Stomach smooth muscle (tissue), 2 donors: ENCODE measurements around the gene TJP1.
"Not testable (repeated sequence)": the region's sequence is repeated elsewhere in the genome, so short reads cannot be mapped to it uniquely, and the experiment has no call there.

Experiments
- H3K27ac ChIP-seq: one replicate; pipeline ENCODE4 v1.7.0; 2013; ENCODE audit warnings: mild to moderate bottlenecking, low read length, inconsistent platforms
- H3K27me3 ChIP-seq, 2 donors: one replicate each; pipeline ENCODE4 v1.7.0; 2013; ENCODE audit warnings: low read length in 2 of 2; ENCODE audit not compliant: insufficient read depth in 2 of 2, control insufficient read depth in 1 of 2
- H3K36me3 ChIP-seq, 2 donors: one replicate each; pipeline ENCODE4 v1.7.0; 2013; ENCODE audit warnings: low read length in 2 of 2; ENCODE audit not compliant: control insufficient read depth in 2 of 2, insufficient read depth in 2 of 2
- H3K4me1 ChIP-seq: one replicate; pipeline ENCODE4 v1.7.0; 2013; ENCODE audit warnings: low read length; ENCODE audit not compliant: control insufficient read depth, insufficient read depth
- H3K4me3 ChIP-seq, 2 donors: one replicate each; pipeline ENCODE4 v1.7.0; 2013; ENCODE audit warnings: low read length in 2 of 2
- H3K9ac ChIP-seq, 2 donors: one replicate each; pipeline ENCODE4 v1.7.0; 2013; ENCODE audit warnings: low read length in 2 of 2, mild to moderate bottlenecking in 1 of 2
- H3K9me3 ChIP-seq, 2 donors: one replicate each; pipeline ENCODE4 v1.7.0; 2013; ENCODE audit warnings: low read length in 2 of 2; ENCODE audit not compliant: control insufficient read depth in 2 of 2
- donor health status: healthy.
- donor health status: Pancreatic carcinoma.

The TJP1 gene

DNA sequence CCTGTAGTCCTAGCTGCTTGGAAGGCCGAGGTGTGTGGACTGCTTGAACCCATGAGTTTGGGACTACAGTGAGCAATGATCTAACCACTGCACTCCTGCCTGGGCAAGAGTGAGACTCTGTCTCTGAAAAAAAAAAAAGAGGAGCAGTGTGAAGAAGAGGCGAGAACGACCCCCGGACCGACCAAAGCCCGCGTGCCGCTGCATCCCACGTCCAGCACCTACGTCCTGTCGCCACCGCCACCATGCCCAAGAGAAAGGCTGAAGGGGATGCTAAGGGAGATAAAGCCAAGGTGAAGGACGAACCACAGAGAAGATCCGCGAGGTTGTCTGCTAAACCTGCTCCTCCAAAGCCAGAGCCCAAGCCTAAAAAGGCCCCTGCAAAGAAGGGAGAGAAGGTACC, 91.8 kb downstream of the TJP1 start:
- H3K36me3 ChIP-seq: peaks cover 31% of the 10 kb centered on the region in 2 donors
- H3K27ac ChIP-seq, H3K4me1 ChIP-seq, H3K9ac ChIP-seq, H3K27me3 ChIP-seq, H3K9me3 ChIP-seq, H3K4me3 ChIP-seq: not testable (repeated sequence)

DNA sequence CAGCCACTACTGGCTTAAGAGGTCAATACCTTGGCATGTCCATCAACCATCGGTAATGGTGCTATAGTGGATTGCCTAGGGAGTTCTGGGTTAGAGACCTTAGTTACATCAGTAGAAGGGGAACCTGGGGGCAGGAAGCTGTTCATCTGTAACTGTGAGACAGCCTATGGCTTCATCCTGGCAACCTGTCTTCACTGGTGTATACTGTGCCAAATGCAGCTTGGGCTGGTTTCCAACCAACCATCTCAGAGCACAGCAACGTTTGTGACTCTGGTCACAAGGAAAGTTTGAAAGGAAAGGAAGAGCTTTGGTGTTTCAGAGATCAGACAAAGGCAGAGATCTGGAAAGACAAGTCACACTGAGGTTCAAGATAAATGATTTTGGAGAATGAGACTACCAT, 93.8 kb downstream of the TJP1 start:
- no peak overlapping the region for H3K4me3 ChIP-seq
- no peak overlapping the region for H3K27ac ChIP-seq
- no peaks in the 10 kb centered on the region for H3K4me1 ChIP-seq
- no peaks in the 10 kb centered on the region for H3K9me3 ChIP-seq
- H3K9ac ChIP-seq: no peak overlapping the region
- H3K36me3 ChIP-seq: peaks cover 32 to 36% of the 10 kb centered on the region in 2 donors
- H3K27me3 ChIP-seq: no peaks in the 10 kb centered on the region

DNA sequence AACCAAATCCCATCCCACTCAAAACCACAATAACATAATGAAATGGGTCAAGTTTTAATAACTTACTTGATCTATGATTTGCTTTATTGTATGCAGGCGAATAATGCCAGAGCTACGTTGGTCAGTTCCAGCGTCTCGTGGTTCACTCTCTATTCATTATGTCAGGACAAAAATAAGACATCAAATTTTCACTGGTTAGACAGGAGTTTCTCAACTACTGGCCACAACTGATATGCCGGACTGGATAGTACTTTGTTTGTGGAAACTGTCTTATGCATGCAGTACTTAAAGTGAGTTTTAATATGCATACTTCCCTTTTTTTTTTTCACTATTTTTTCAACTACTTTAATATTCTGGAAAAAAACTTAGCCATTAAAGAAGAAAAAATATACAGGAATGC, 94.4 kb downstream of the TJP1 start:
- H3K4me1 ChIP-seq: no peaks in the 10 kb centered on the region
- no peak overlapping the region for H3K9ac ChIP-seq
- peaks cover 27 to 38% of the 10 kb centered on the region in 2 donors for H3K36me3 ChIP-seq
- H3K27ac ChIP-seq: no peak overlapping the region
- H3K27me3 ChIP-seq: no peaks in the 10 kb centered on the region
- H3K9me3 ChIP-seq: no peaks in the 10 kb centered on the region
- no peak overlapping the region for H3K4me3 ChIP-seq

DNA sequence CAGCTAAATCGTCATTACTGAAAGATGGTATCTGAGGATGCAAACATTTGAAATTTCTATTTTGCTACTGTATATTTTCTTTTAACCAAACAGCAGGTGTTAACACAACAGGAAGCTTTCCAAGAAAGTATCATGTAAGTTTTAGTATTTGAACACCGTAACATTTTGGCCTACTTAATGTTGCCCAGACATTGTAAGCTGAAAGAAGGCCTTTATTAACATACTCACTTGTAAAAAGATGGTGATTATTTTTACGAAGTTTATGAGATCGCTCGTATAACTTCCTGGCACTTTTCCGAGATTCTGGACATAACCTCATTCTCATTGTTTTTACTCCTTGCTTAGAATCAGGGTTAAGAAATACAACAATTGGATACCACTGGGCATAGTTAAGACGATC, 95.7 kb downstream of the TJP1 start:
- Histone ChIP-seq H3K27me3 (no peaks in the 10 kb centered on the region), H3K9me3 (no peaks in the 10 kb centered on the region), H3K36me3 (peaks cover 24 to 38% of the 10 kb centered on the region in 2 donors), H3K4me3 (no peak overlapping the region), H3K9ac (no peak overlapping the region), H3K27ac (no peak overlapping the region), H3K4me1 (no peaks in the 10 kb centered on the region)

DNA sequence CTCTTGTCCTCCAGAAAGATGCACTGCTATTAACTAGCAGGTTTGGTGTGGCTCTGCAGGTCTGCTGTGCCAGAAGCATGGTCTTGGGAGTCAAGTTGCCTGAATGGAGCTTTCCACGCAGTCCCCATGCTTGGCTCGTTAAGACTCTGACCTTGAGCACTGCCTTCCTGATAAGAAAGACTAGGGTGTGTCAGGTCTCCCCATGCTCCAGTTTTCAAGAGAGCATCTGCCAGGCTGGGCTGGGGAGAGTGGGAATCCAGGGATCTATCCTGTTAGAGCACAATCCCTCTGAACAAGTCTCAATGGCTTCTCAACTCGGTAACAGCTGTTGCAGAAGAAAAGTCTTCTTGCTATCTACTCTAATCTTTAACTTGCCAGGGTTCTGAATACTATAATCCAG, 98.2 kb downstream of the TJP1 start:
- H3K4me1 ChIP-seq: no peaks in the 10 kb centered on the region
- H3K9me3 ChIP-seq: no peaks in the 10 kb centered on the region
- H3K27me3 ChIP-seq: no peaks in the 10 kb centered on the region
- H3K27ac ChIP-seq: no peak overlapping the region
- H3K9ac ChIP-seq: no peak overlapping the region
- H3K36me3 ChIP-seq: peaks cover 35 to 48% of the 10 kb centered on the region in 2 donors
- no peak overlapping the region for H3K4me3 ChIP-seq

DNA sequence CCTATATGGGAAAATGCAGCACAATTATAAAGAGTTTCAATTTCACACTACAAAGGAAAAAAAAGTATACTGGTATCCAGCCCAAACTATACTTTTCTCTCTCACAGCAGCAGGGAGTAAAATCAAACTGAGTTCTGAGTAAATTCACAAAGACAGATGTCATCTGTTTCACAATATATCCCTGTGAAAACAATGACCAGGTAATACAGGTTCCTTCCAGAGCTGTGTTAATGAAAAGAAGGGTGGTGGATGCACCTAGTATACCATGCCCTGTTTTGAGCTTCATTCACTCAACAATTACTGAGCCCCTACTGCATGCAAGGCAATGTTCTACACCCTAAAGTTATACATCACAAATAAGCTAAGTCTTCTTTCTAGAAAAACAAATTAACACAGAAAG, 108.5 kb downstream of the TJP1 start:
- no peaks in the 10 kb centered on the region for H3K27me3 ChIP-seq
- H3K4me3 ChIP-seq: no peak overlapping the region
- H3K27ac ChIP-seq: no peak overlapping the region
- no peaks in the 10 kb centered on the region for H3K9me3 ChIP-seq
- no peaks in the 10 kb centered on the region for H3K4me1 ChIP-seq
- no peak overlapping the region for H3K9ac ChIP-seq
- peaks cover 61 to 63% of the 10 kb centered on the region in 2 donors for H3K36me3 ChIP-seq

DNA sequence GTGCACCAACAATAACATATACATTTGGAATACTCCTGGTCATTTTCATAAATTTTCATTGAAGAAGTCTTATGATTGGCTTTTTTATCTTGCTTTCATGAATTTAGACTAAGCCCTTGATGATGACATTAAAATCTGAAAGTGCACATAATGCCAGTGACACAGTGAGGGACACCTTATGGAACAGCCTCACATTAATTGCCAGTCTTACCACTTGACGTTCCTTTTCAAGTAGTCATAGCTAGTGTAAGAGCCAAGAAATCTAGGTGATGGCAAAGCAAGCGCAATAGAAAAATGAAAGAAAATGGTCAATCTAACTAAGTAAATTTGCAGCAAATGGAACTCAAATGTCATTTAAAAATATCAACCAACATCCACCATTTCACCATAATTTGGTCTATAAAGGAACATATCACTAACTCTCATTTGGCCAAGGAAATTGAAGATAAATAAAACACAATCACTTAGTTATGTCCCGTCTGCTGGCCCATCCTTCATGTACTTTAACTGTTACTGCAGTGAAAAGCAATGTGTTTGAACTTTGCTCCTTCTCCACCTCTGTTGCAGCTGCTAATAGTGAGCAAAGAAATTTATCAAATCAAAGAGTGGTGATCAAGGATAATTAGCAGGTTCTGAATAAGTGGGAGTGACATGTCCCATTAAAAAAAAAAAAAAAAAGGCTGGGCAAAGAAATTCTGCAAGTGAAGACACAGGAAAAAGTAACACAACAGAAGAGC, 110.0 kb downstream of the TJP1 start:
- peaks cover 58 to 61% of the 10 kb centered on the region in 2 donors for H3K36me3 ChIP-seq
- no peak overlapping the region for H3K4me3 ChIP-seq
- no peak overlapping the region for H3K27ac ChIP-seq
- no peaks in the 10 kb centered on the region for H3K9me3 ChIP-seq
- H3K4me1 ChIP-seq: no peaks in the 10 kb centered on the region
- H3K27me3 ChIP-seq: no peaks in the 10 kb centered on the region
- H3K9ac ChIP-seq: no peak overlapping the region

DNA sequence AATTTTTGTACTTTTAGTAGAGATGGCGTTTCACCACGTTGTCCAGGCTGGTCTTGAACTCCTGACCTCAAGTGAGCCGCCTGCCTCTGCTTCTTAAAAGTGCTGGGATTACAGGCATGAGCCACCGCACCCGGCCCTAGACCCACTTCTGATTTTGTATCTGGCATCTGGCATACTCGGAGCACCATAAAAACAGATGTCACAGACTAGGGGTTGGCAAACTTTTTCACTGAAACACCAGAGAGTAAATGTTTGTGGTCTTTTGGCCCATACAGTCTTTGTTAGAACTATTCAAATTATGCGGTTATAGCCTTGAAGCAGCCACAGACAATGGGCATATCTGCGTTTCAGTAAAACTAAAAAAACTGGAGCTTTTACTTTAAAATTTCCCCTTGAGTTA, 110.7 kb downstream of the TJP1 start:
- Histone ChIP-seq H3K27me3 (no peaks in the 10 kb centered on the region), H3K27ac (no peak overlapping the region), H3K36me3 (peaks cover 55 to 62% of the 10 kb centered on the region in 2 donors), H3K9me3 (no peaks in the 10 kb centered on the region), H3K9ac (no peak overlapping the region), H3K4me1 (no peaks in the 10 kb centered on the region), H3K4me3 (no peak overlapping the region)

DNA sequence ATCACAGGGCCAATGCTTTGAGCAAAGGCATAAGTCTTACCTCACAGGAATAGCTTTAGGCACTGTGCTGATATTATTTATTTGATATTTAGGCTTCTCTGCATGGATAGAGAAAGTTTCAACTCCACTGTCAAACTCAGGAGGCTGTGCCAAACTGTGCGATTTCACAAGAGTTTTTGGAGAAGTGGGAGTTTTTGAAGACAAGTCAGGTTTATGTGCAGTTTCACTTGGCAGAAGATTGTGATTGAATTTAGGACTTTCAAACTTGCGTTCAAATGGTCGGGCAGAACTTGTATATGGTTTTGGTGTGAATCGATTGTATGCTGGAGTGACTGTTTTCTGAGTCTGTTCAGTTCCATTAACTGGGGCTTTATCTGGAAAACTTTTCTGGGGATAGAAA, 113.7 kb downstream of the TJP1 start:
- peaks cover 57 to 58% of the 10 kb centered on the region in 2 donors for H3K36me3 ChIP-seq
- H3K9ac ChIP-seq: no peak overlapping the region
- no peak overlapping the region for H3K4me3 ChIP-seq
- no peak overlapping the region for H3K27ac ChIP-seq
- no peaks in the 10 kb centered on the region for H3K4me1 ChIP-seq
- H3K9me3 ChIP-seq: no peaks in the 10 kb centered on the region
- no peaks in the 10 kb centered on the region for H3K27me3 ChIP-seq

DNA sequence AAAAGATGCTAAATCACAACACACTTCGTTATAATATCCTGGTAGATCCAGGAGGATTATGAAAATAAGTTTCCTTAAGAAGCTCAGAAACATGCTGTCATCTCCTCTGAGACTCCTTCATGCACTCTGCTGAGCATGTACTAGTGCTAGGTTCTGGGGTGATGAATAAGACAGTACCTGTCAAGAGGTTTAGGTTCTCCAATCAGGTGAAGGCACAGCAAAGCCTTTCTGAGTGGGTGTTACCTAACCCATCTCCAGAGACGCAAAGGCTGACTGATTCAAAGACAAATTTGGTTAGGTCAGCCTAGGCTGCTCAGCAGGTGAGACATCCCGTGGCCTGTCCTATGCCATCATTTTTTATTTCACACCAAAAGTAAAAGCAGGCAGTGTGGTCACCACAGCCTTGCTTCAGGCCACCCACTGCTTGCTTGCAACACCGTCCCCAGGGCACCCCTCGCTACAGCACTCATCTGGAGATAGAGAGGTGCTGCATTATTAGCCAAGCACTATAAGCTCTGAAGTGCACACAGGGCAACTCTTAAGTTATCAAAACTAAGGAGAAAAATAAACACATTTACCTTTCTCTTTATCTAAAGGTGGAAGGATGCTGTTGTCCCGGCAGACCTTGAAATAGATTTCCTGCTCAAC, 117.2 kb downstream of the TJP1 start:
- Histone ChIP-seq H3K27me3 (no peaks in the 10 kb centered on the region), H3K4me1 (no peaks in the 10 kb centered on the region), H3K9me3 (no peaks in the 10 kb centered on the region), H3K27ac (no peak overlapping the region), H3K36me3 (peaks cover 47 to 58% of the 10 kb centered on the region in 2 donors), H3K9ac (no peak overlapping the region), H3K4me3 (no peak overlapping the region)

DNA sequence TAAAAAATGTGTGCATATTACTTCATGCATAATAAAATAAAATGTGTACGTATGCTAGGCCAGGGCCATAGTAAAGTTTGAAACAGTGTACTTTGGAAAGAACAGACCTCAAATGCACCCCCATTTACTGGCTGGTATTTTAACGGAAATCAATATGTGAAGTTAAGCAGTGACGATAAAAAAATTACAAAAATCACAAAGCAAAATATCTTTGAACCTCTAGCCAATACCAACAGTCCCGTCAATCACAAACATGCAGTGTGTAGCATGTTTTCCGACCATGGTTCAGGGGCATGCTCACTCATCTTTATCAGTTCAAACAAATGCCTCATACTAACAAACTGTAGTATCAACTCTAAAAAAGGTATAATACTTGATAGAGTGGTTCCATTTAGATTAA, 121.1 kb downstream of the TJP1 start:
- Histone ChIP-seq H3K4me3 (no peak overlapping the region), H3K27ac (no peak overlapping the region), H3K36me3 (peaks cover 25 to 36% of the 10 kb centered on the region in 2 donors), H3K9ac (no peak overlapping the region), H3K27me3 (no peaks in the 10 kb centered on the region), H3K4me1 (peaks cover 3% of the 10 kb centered on the region), H3K9me3 (no peaks in the 10 kb centered on the region)
